GM10248 (cell line): ENCODE measurements around the gene SLC25A40.
"Not testable (repeated sequence)": the region's sequence is repeated elsewhere in the genome, so short reads cannot be mapped to it uniquely, and the experiment has no call there.

ENCODE experiments used
- CTCF ChIA-PET: fragments of 300-600 bp; sonication (Branson Sonifier 250); formaldehyde crosslinking; extraction: SDS; loops from one replicate; lab custom pipeline; 2021; ENCODE audit warnings: antibody characterized with exemption; lab: Yijun Ruan, JAX
- POLR2A ChIA-PET: fragments of 350-650 bp; sonication (Branson Sonifier 250); formaldehyde crosslinking; extraction: SDS; loops from one replicate; lab custom pipeline; 2020; ENCODE audit warnings: antibody characterized with exemption; lab: Yijun Ruan, JAX
- DNase-seq: peaks from one replicate; pipeline ENCODE4 v3.0.0; 2012; ENCODE audit errors: extremely low spot score
- TF ChIP-seq, protein P1 (sequence below): IDR thresholded peaks from 2 replicates; pipeline ENCODE4 v1.5.1; 2012; ENCODE audit warnings: mild to moderate bottlenecking, low read depth; ENCODE audit errors: extremely low read depth, missing control alignments, control extremely low read depth

The SLC25A40 gene

DNA sequence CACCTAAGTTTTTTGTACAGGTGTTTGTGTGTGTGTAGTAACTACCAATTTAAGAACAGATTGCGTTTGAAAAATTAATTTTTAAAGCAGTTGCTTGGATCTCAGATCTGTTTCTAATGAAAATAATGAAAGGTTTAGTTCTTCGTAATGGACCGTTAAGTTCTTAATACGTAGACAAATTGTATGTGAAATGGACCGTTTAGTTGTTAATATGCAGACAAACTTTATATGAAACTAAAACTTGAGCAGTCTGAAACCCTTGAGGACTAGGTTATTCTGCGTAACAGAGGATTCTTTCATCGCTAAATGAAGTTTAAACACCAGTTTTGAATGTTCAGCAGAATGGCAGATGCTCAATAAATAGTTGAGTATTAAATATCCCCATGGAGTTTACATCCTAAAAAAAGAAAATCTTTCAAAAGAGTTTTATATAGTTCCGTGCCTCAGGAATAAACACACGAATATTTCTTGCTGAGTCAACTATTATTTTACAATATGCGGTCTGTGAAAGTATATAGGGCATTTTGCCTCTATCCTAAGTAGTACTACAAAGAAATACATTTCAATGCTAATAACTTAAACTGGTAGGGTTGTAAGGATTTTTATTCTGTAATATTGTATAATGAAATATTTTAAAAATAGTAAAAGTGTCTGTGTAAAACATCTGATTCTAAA is 1.3 kb upstream of the SLC25A40 start:
- POLR2A ChIA-PET, result no interaction called here
- no peak for DNase-seq
- CTCF ChIA-PET, result interaction anchor here (1.2 kb wide), 1 partner anchor 9 kb away, joined by 4 read pairs; no protein-coding TSS in a partner anchor
- TF ChIP-seq, protein P1, sequence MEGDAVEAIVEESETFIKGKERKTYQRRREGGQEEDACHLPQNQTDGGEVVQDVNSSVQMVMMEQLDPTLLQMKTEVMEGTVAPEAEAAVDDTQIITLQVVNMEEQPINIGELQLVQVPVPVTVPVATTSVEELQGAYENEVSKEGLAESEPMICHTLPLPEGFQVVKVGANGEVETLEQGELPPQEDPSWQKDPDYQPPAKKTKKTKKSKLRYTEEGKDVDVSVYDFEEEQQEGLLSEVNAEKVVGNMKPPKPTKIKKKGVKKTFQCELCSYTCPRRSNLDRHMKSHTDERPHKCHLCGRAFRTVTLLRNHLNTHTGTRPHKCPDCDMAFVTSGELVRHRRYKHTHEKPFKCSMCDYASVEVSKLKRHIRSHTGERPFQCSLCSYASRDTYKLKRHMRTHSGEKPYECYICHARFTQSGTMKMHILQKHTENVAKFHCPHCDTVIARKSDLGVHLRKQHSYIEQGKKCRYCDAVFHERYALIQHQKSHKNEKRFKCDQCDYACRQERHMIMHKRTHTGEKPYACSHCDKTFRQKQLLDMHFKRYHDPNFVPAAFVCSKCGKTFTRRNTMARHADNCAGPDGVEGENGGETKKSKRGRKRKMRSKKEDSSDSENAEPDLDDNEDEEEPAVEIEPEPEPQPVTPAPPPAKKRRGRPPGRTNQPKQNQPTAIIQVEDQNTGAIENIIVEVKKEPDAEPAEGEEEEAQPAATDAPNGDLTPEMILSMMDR, result no peak

DNA sequence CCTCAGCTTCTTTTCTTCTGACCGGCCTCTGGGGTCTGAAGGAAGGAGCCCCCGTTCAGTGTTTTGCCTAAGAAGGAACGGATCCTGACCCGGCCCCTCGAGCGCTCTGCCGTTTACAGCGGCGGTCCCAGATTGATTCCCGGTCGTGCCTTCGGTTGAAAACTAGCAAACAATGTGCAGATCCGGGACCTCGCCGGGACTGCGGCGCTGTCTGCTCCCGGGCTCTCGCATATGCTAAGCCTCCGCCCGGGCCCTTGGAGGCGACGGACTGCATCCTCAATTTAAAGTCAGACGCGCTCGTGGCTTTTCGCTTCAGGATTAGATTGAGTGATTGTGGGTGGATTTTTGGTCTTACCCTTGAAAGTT is 692 bp upstream of the SLC25A40 start:
- CTCF ChIA-PET, result no interaction called here
- TF ChIP-seq, protein P1, result no peak
- peak; percentile 40 for DNase-seq
- POLR2A ChIA-PET, result no interaction called here

DNA sequence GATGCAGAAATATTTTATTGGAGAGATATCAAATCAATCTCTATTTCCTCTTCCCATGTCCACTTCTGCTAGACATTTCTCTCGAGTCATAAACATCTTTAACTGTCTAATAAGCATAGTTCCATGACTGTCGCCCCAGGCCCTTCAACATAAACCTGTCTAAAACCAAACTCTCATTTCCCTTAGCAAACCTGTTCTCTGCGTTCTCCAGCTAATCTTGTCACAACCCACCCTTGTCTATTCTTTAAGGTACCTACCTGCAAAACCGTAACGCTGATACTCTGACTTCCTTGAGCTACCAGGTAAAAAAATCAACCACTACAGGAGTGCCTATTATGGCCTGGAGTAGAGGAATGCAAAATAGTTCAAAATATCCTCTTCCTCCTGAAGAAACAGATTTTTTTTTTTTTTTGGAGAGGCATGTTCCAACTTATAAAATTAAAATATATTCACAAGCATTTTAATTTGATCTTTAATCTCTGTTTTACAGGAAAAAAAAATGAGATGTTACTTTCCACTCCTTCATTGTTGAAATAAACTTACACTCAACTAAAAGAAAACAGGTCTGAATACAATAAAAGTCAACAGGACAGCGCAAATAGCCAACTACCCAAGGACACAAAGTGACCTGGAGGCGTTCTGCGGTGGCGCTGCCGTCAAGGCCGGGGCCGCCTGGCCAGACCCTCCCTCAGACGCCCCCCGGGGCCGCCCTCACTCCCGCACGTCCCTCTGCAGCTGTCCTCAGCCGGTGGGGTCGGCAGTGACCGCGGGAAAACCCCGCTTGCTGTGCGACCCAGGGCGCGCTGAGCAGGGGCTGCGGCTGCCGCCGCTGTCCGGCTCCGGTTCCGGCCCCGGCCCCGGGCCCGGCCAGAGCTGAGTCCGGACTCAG is 765 bp downstream of the SLC25A40 start:
- no peak for DNase-seq
- CTCF ChIA-PET, result interaction anchor here (0.9 to 1.3 kb wide), 2 partner anchors 13 to 78 kb away, joined by 4 read pairs; no protein-coding TSS in a partner anchor
- TF ChIP-seq, protein P1, result no peak
- POLR2A ChIA-PET, result no interaction called here

DNA sequence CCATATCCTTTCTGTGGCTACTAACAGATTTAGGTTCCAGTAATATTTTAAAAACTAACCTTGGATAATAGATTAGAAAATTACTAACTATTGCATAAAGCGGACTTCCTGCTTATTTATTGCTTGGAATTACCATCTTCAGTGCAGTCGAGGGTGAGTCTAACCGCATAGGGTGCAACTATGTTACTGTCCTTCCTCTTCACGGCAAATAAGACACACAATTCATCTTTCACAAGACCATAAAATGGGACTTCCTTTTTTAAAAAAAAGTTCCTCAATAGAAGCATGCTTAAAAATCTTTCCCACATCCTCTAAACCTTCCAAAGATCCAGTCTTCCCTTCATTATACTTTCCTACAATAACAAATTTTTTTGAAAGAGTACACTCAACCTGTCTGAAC is 2.1 kb downstream of the SLC25A40 start:
- DNase-seq, result no peak
- POLR2A ChIA-PET, result no interaction called here
- CTCF ChIA-PET, result no interaction called here
- TF ChIP-seq, protein P1, result no peak

DNA sequence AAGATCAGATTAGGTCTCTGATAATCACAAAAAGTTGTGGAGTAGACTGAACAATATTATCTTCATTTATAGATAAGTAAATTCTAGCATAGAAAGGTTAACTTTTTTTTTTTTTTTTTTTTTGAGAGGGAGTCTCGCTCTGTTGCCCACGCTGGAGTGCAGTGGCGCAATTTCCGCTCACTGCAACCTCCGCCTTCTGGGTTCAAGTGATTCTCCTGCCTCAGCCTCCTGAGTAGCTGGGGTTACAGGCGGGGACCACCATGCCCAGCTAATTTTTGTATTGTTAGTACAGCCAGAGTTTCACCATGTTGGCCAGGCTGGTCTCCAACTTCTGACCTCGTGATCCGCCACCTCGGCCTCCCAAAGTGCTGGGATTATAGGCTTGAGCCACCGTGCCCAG is 2.8 kb downstream of the SLC25A40 start:
- CTCF ChIA-PET, DNase-seq: not testable (repeated sequence)
- POLR2A ChIA-PET, result interaction anchor here (0.5 kb wide), 1 partner anchor 25 kb away, joined by 5 read pairs; no protein-coding TSS in a partner anchor

DNA sequence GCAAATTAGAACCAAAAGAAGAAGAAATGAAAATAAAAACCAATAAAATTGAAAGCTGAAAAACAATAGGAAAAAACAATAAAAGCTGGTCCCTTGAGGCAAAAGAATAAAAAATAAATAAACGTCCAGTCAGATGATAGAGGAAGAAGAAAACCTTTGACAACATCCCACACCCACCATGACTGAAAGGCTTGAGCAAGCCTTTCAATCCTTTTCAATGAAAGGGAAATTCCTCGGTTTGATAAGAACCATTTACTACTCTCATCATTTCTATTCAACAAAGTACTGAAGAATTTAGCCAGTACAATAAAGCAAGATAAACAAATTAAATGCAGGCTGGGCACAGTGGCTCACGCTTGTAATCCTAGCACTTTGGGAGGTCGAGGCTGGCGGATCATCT is 3.8 kb downstream of the SLC25A40 start:
- no peak for DNase-seq
- TF ChIP-seq, protein P1, result no peak
- ChIA-PET POLR2A (no interaction called here), CTCF (interaction anchor here (1.1 kb wide), 1 partner anchor 75 kb away, joined by 3 read pairs; no protein-coding TSS in a partner anchor)
